CD4-positive, alpha-beta T cell treated with Interleukin-10 for 1 hour (primary cell): ENCODE data around the gene KCTD3.

ENCODE experiments used
- DNase-seq: peaks from one replicate; pipeline ENCODE4 v3.0.0-alpha.2; 2020

Gene KCTD3

DNA sequence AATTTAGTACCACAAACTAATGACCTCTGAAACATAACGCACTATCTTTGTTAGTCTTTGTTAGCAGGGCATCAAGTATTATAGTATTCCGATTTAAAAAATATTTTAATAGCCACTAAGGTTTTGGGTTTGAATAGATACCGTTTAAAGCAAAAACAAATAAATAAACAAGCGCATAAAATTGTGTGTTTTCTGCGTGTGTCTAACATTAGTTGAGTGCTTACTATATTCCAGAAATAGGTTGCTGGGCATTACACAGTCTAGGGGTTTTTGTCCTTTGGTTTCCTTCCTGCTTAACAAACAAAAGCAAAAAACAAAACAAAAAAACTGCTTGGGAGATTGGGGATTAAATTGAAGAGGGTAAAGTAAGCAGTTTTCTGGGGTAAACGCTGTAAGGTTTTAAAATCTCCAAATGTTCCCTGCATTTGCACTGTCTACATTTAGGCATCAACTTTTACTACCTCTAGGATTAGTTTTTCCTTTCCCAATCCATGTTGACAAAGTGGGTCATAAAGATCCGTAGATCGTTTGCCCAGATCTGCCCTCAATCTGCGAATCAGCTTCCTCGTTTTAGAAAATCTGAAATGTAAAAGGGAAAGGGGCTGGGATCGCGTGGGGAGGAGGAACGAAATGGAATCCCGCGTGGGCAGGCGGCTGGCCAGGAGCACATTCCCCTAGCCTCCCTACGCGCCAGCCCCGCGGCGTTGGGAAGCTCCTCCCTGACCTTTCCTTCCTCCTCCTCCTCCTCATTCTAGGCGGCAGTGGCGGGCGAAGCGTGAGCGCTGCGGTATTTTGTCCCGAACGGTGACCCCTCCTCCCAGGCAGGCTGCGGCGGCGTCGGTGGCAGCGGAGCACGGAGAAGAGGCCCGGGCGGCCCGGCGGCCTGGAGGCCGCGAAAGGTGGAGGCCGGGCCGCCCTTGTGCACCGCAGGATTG, at the start of gene KCTD3:
KCTD3 (plus strand) TSS at position 749 of the 935 bp plus-strand sequence. CDS start 382 bp downstream, outside the sequence.
- DNase-seq, result peak; percentile 15

DNA sequence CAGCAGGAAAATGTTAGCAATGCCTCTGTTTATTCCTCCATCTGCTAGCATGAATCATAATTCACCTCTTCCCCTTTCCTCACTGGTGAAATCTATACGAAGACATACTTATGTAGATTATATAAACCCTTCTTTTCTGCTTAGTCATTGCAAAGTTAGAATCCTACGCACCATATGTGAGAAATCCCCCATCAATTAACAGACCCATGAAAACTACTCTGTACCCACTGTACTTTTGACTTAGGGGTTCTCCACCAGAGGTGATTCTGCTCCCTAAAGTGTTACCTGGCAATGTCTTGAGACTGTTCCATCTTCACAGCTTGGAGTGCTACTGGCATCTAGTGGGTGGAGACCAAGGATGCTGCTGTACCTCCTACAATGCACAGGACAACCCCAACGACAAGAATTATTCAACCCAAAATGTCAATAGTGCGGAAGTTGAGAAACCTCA, 49.6 kb upstream of the KCTD3 start:
- DNase-seq, result no peak

DNA sequence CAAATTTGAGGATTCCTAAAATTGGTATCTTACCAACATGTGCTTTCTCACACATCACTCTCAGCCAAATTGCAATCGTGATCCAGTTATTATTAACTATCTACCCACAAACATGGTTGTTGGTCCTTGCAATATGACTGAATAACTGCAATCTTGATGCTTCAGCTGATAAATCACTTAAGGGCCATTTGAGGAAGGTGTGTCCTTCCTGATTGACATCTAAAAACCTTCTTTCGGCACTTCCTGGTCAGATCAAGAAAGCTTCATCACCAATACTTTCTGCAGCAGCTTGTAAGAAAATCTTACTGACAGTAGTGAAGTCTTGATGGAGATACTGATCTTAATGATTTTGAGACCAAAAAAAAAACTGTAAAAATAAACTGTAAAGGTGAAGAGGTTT, 48.5 kb upstream of the KCTD3 start:
- no peak for DNase-seq

DNA sequence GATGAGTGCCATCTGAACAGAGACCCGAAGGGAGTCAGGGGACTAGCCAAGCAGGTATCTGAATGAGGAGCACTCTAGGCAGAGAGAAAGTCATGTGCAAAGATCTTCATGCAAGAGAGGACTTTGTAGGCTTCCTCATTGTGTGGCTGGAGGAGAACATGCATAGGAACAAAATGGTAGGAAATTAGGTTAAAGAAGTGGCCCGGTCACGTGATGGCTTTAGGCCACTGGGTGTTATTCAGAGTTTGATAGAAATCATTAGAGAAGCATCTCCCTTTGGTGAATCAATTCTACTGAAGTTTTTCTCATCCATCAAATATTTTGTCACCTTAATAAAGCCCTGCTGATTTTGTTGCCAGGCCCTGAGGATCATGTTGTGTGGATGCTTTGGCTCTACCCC, 45.8 kb upstream of the KCTD3 start:
- no peak for DNase-seq

DNA sequence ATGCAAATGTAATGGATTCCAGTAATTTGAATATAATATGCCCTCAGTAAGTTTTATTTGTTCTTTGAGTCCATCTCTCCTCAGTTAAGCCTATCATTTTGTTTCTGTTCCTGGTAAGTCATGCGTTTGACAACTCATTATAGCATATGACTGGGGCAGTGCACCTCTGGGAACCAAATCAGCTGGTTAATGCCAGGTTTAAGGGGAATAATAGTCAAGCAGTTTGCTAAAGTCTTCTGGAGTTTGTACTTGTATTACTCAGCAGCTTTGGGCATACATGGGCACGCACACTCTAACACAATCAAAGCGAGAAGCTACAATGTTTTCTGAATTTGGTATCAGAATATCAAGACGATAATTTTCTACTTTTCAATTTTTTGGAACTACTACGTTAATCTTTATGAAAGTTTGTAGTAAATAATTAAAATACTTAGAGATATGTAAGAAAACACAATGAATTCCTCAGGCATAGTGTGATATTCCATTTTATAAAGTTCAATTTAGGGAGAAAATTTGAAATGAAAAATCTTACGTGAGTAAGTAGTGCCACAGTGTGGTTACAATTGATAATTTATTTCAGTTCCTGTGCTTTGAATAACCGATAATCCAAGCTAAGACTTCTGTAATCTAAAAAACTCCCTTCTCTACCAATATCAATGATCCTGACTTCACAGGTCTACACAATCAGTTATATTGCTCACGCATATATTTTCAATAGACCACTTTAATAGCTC, 43.8 kb upstream of the KCTD3 start:
- no peak for DNase-seq

DNA sequence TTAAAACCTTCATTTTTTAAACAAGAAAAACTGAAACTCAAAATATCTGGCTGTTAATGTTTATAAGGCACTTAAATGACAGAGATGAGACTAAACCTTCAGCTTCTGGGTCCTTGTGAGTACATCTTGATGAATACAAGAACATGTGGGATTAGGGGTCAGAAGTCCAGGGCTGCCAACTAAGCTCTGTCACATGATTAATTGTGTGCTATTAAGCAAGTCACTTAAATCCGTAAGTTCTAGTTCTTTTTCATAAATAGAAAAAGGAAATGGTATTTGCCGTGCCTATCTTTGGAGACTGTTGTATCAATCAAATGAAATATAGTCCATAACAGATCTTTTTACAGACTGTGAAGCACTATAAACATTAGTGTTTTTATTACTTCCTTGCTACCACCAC, 43.2 kb upstream of the KCTD3 start:
- no peak for DNase-seq

DNA sequence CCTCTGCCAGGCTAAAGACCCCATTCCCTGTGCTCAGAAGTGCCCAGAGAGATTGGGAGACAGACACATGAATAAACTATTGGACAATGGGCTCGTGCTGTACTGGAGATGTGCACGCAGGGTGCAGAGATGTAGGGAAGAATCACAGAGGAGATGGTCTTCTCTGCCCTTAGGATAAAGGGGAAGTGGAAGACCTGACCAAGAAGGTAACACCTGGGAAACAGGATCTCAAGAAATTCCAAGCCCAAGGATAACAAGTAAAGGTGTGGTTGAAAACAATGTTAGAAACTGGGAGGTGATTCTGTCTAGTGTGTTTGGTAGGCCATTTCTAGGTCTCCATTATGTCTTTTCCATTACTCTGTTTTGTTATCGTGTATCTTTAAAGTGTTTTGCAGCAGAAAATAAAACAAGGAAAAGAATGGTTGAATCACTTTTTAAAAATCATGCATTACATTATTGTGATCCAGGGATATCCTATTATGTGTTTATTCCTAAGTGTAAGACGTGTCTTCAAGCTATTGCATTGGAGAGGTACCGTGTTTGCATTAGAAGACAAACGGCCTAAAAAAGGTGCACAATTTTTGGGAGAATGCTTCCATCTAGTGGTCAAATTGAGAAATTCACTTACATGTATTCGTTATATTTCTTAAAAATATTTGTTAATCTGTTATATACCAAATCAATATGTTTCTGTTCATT, 40.8 kb upstream of the KCTD3 start:
- DNase-seq, result peak; percentile 47

DNA sequence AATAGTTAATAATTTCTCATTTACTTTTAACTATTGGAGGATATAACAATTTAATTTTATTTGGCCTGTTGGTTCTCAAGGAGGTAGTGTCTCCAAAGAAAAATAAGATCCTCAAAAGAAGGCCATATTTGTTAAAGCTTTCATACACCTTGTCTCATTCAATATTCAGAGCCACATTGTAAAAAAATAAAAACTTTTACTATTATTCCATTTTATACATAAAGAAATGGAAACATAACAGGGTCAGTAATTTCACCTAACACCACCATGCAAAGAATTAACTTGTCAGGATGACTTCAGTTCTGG, 40.3 kb upstream of the KCTD3 start:
- no peak for DNase-seq

DNA sequence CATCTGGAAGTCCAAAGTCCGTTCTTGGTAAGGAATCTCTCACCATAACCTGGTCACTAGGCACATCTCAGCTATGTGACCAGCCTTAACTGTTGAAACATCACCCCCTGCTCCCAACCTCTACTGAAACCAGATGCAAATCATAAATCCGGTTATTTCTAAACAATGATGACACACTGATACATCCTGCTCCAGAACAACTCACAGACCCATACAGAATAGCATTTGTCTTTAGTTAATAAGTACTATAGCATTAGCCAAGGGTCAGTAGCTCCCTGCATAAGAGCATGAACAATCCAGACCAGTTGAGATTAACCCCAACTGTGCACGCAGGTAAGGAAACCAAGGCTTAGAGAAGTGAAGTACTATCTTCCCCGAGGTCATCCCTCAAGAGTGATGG, 38.0 kb upstream of the KCTD3 start:
- no peak for DNase-seq

DNA sequence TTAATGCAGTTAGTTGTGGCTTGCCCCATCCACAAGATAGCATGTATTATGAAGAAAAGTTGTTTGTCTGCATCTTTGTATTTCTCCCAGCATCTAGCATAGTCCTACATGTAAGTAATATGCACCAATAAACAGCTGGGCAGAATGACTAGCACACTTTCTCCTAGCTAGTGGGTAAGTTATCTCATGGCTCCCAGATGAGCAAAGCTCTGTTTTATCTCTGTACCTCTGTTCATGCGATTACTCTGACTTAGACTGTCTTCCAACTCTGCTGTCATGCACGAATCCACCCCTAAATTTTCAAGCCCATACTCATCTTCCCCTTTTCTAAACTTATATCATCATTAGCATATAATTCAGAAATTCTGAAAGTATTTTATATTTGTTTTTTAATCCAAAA, 37.5 kb upstream of the KCTD3 start:
- no peak for DNase-seq

DNA sequence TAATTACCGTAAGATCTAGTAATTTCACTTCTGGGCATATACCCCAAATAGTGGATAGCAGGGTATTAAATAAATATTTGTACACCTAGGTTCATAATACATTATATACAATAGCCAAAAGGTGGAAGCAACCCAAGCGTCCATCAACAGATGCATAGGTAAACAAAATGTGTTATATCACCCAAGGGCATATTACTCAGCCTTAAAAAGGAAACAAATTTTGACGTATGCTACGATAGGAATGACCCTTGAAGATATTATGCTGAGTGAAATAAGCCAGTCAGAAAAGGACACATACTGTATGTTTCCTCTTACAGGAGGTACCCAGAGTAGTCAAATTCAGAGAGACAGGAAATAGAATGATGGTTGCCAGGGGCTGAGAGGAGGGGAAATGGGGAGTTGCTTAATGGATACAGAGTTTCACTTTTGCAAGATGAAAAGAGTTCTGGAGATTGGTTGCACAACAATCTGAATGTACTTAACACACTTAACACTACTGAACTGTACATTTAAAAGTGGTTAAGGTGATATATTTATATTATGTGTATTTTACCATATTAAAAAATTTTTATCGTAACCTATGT, 36.6 kb upstream of the KCTD3 start:
- no peak for DNase-seq

DNA sequence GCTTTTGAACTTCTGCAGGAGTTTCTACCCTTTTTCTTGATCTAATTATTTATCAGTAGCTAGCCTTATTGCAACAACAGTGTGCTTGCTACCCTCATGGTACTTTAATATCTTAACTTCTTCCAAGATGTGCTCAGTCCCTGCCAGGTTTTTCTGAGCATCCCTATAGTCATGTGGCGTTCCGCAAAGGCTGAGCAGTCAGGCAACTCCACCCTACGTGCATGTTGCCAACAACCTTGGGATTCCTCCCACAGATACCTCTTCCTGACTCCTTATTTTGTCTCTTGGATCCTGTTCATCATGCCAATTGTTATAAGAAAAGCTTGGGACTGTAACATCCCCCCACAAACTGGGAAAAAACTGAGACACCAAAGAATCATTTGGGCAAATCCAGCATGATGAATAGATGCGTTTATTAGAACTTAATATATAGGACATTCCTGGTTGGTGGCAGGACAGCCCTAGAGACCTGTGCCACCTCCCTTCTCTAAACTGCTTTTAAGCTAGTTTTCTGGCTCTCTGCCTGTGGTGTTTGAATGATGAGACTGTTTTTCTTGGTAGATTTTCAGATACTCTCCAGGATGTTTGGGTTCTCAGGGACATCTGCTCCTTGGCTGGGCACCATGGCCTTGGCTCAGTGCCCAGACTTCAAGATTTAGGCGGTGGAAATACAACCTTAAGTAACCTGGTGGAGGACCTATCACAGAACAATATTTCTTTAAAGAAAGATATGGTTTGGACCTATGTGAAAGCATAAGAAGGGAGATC, 27.1 kb upstream of the KCTD3 start:
- DNase-seq, result no peak

DNA sequence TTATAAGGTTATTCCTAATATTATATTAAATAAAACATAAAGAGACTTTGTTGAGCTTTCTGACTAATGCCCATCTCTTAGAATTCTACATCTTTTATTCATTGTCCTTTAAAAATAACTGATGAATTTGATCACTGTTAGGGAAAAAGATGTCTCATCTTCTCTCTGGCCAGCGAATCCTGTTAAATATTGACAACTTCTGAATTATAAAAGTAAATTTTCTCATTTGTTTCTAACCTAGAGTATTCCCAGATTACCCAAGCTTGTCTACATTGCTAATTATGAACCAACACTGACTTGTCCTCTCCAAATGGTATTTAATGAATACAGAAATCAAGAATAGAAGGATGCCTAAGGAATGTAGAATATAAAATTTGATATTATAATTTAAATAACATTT, 24.8 kb upstream of the KCTD3 start:
- DNase-seq, result no peak

DNA sequence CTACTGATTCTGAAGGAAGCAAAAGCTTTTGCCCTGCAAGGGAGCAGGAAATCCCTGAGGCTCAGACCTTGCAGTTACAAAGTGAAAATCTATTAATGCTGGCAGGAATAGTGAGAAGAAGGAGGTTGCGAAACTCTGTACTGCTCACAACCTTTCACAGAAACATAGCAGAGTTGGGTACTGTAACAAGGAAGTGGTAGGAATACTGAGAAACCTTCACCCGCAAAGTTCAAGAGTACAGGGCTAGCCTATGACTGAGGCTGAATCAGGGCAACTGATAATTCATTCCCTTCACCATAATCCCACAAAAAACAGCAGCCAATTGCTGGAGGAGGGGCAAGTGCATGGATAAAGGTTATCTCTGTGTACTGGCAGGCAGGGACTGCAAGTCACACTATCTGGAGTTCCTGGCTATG, 23.9 kb upstream of the KCTD3 start:
- DNase-seq, result no peak

DNA sequence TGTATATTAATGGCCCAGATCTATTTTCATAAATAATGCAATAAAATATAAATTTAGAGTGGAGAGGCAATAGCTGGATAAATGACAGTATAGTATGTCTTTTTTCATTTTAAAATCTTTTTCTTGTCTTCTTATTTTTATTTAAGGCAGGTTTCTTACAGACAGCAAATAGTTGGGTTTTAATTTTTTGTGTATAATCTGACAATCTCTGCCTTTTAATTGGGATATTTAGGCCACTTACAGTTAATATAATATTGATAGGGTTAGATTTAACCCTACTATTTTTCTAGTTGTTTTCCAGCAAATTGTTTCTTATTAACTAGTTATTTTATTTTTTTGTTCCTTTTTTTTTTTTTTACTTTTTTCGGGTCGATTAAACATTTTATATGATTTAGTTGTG, 23.3 kb upstream of the KCTD3 start:
- DNase-seq, result no peak

DNA sequence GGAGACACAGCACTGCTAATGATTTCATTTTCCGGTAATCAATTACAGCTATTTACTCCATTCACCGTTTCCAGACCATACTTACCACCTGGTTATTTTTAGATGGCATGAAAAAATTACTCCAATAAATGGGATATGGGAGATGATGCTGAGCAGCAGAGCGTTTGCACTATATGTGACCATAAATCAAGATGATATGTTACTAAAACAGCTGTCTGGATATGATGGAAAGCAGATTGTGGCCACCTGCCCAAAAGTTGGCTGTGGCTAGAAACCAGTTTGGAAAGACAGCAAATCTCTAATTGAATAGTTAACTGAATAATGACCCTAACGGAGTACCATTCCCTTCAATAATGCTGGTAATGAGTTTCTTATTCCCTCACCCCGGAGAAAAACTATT, 22.5 kb upstream of the KCTD3 start:
- no peak for DNase-seq

DNA sequence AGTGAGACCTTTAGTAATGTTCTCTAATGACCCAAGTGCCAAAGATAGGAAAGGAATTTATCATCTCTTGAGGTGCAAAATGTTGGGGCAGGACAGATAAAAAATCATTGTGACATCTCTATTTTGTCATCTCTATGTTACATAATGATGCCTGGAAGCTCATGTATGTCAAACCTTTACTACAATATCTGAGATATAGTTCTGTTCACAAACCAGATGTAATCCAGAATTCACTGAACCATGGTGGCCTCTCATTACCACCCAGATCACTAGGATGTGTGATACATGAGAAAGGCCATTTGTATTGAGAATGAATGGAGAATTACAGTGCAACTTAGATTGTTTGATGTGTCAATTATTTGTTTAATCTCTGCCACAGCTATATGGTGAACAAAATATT, 22.0 kb upstream of the KCTD3 start:
- no peak for DNase-seq

DNA sequence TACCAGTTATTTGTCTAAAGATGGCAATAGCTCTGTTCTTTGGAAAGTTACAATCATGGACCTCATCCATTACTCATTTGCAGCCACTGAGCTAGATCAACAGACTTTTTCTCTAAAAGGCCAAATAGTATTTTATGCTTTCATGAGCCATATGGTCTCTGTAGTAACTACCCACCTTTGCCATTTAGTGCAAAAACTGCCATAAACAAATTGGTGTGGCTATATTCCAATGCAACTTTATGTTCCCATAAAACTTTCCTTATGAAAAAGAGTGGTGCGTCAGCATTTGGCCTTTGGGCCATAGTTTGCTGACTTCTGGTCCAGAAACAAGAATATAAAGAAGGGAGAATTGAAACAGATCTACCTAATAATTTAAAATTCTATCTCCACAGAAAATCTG, 20.1 kb upstream of the KCTD3 start:
- DNase-seq, result no peak

DNA sequence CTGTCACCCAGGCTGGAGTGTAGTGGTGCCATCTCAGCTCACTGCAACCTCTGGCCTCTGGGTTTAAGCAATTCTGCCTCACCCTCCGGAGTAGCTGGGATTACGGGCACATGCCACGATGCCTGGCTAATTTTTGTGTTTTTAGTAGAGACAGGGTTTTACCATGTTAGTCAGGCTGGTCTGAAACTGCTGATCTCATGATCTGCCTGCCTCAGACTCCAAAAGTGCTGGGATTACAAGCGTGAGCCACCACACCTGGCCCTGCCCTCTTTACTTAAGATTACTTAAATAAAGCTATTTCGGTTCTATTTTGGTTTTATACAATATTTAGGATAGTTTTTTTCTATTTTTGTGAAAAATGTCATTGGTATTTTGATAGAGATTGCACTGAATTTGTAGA, 15.3 kb upstream of the KCTD3 start:
- no peak for DNase-seq

DNA sequence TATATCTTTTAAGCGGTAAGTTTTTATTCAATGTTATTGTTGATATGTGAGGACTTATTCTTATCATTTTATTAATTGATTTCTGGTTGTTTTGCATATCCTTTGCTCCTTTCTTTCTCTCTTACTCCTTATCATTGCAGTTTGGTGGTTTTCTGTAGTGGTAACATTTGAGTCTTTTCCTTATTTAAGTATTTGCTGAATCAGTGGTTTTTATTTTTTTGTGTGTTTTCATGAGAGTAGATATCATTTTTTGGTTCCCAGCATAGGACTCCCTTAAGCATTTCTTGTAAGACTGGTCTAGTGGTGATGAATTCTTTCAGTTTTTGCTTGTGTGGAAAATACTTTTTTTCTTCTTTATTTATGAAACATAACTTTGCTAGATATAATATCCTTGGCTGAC, 12.2 kb upstream of the KCTD3 start:
- no peak for DNase-seq

DNA sequence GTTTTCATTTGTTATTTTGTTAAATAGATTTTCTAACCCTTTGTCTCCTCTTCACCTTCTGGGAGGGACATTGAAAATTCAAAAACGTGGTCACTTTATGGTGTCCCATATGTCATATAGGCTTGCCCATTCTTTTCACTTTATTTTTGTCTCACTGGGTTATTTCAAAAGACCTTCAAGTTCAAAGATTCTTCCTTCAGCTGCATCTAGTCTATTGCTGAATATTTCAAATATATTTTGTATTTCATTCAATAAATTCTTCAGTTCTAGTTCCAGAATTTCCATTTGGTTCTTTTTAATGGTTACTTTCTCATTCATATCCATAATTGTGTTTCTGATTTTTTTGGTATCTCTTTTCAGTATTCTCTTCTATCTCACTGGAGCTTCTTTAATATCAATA, 11.6 kb upstream of the KCTD3 start:
- no peak for DNase-seq

DNA sequence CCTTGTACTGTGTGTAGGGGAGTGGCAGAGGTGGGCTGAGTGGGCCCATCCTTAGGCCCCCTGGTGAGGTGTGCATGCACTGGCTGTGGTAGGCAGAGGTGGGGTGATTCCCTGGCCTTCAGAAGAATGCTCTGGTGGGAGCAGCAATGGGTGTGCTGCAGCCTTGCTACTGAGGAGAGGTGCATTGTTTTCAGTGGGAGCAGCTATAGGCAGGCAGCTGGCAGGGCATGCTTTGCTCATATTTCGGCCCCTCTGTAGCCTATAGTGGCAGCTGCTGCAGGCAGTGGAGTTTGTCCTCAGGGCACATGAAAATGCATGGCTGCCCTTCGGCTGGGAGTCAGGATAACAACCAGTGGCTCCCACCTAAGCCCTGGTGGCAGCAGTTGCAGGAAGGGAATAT, 10.1 kb upstream of the KCTD3 start:
- no peak for DNase-seq

DNA sequence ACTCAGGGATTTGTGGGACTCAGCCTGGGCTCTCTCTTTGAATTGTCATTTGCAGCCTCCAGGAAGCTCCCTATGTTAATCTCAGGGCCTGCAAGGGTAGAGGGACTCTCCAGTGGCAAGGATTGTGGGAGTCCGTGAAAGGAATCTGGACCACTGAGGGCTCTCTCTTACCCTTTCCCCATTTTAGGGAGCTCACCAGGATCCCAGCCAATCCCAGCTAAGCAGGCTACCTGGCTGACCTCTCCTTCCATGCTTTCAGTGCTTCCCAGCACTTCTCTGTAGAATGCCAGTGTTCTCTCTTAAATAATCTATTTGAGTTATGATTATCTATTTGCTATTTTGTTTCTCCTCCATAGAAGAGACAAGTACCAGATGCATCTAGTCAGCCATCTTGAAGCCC, 9.6 kb upstream of the KCTD3 start:
- DNase-seq, result no peak
